Endothelial cell (in vitro differentiated cells): ENCODE data around the gene NAV3. TPM values are rescaled to one million over a fixed set of nuclear protein-coding genes. Genes with fewer than 3 reads are reported as not detected.

Experiments
- DNase-seq: peaks from one replicate; pipeline ENCODE4 v3.0.0; 2021; ENCODE audit warnings: low spot score
- H3K27ac Mint-ChIP-seq: one replicate; pipeline ENCODE4 v1.8.0; 2021; ENCODE audit warnings: mixed read lengths, inconsistent platforms; ENCODE audit not compliant: unreplicated experiment
- H3K27me3 Mint-ChIP-seq: one replicate; pipeline ENCODE4 v1.8.0; 2021; ENCODE audit warnings: mild to moderate bottlenecking, moderate library complexity, mixed read lengths, inconsistent platforms; ENCODE audit not compliant: unreplicated experiment
- H3K36me3 Mint-ChIP-seq: one replicate; pipeline ENCODE4 v1.8.0; 2021; ENCODE audit warnings: mild to moderate bottlenecking, low read depth, mixed read lengths, inconsistent platforms; ENCODE audit not compliant: unreplicated experiment
- H3K4me1 Mint-ChIP-seq: one replicate; pipeline ENCODE4 v1.8.0; 2021; ENCODE audit warnings: mild to moderate bottlenecking, mixed read lengths, inconsistent platforms; ENCODE audit not compliant: unreplicated experiment
- H3K4me3 Mint-ChIP-seq: one replicate; pipeline ENCODE4 v1.8.0; 2021; ENCODE audit warnings: mild to moderate bottlenecking, mixed read lengths, inconsistent platforms; ENCODE audit not compliant: unreplicated experiment
- H3K9me3 Mint-ChIP-seq: one replicate; pipeline ENCODE4 v1.8.0; 2021; ENCODE audit warnings: mixed read lengths, inconsistent platforms; ENCODE audit not compliant: unreplicated experiment
- CTCF ChIP-seq: fragments of 200-600 bp; sonication (generic); IDR thresholded peaks from one replicate; pipeline ENCODE4 v1.5.0; 2021; ENCODE audit warnings: antibody characterized with exemption; ENCODE audit not compliant: unreplicated experiment
- total RNA-seq: library from RNA; stranded (reverse); fragmentation: NEBNext Ultra II Directional; extraction: Animal tissue kit (Norgen Biotek cat#: 25700); gene quantifications from one replicate; pipeline ENCODE4 v1.2.1, GENCODE V29; 2021; ENCODE audit not compliant: unreplicated experiment

NAV3 gene
- total RNA-seq, 1 donor from 2014 or later: 20.3 TPM

- H3K36me3 Mint-ChIP-seq: no peaks in the 10 kb centered on the region
- H3K4me1 Mint-ChIP-seq: peaks cover 3% of the 10 kb centered on the region
- no peak for DNase-seq
- no peak overlapping the region for H3K4me3 Mint-ChIP-seq
- no peaks in the 10 kb centered on the region for H3K9me3 Mint-ChIP-seq
- H3K27ac Mint-ChIP-seq: no peak overlapping the region
- no peak for TF ChIP-seq CTCF
- no peaks in the 10 kb centered on the region for H3K27me3 Mint-ChIP-seq
These were observed 22.2 kb upstream of the NAV3 start for GRCh38 chr12:77808534-77808933.

GRCh38 chr12:77813558-77813957, 17.1 kb upstream of the NAV3 start:
- no peak for TF ChIP-seq CTCF
- H3K9me3 Mint-ChIP-seq: no peaks in the 10 kb centered on the region
- peaks cover 35% of the 10 kb centered on the region for H3K4me1 Mint-ChIP-seq
- no peak overlapping the region for H3K4me3 Mint-ChIP-seq
- no peaks in the 10 kb centered on the region for H3K27me3 Mint-ChIP-seq
- no peaks in the 10 kb centered on the region for H3K36me3 Mint-ChIP-seq
- no peak for DNase-seq
- H3K27ac Mint-ChIP-seq: no peak overlapping the region

- Mint-ChIP-seq H3K27ac (no peak overlapping the region), H3K27me3 (no peaks in the 10 kb centered on the region), H3K4me1 (peaks cover 35% of the 10 kb centered on the region), H3K4me3 (no peak overlapping the region), H3K36me3 (no peaks in the 10 kb centered on the region), H3K9me3 (no peaks in the 10 kb centered on the region)
- no peak for TF ChIP-seq CTCF
- DNase-seq: no peak
These were observed 16.3 kb upstream of the NAV3 start for GRCh38 chr12:77814386-77814785.

DNA sequence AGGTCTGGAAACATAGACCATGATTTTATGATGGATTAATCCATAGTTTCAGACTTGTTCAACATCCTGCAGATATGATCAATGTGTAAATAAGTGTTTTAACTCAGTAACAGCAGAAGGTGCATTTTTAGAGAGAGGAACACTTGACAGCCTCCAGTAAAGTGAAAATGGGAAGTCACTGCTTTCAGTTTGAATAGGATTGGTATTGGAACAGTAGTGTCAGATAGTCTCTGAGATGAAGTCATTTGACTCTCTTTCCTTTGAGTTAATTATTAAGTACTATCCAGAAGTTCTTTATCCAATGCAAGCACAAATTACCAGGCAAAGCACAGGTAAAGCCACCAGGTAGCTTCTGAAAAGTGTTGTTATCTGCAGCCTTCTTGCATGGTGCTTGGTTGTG, 14.5 kb upstream of the NAV3 start:
- TF ChIP-seq CTCF: no peak
- H3K9me3 Mint-ChIP-seq: no peaks in the 10 kb centered on the region
- H3K27me3 Mint-ChIP-seq: no peaks in the 10 kb centered on the region
- H3K36me3 Mint-ChIP-seq: no peaks in the 10 kb centered on the region
- no peak for DNase-seq
- H3K4me1 Mint-ChIP-seq: peaks cover 35% of the 10 kb centered on the region
- no peak overlapping the region for H3K4me3 Mint-ChIP-seq
- H3K27ac Mint-ChIP-seq: no peak overlapping the region

DNA sequence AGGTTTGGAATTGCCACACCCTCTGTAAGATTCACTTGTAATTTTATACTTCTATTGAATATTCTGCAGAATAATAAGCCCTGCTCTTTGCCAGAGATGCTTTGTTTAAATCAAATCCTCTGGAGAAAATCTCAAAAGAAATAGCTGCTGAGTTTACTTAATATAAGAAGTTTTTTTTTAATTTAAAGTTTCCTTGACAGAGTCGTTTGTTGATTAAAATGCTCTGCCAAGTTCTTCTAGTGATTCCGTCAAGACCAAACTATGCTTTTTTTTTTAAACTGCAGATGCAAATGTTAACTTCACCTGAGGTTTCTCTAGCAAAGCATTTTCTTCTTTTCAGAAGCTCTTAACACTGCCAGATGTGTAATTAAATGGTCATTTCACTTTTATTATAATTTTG, 13.4 kb upstream of the NAV3 start:
- Mint-ChIP-seq H3K9me3 (no peaks in the 10 kb centered on the region), H3K4me3 (no peak overlapping the region)

More for the DNA sequence above, 13.4 kb upstream of the NAV3 start:
- H3K4me1 Mint-ChIP-seq: peaks cover 35% of the 10 kb centered on the region
- H3K27ac Mint-ChIP-seq: no peak overlapping the region
- H3K27me3 Mint-ChIP-seq: no peaks in the 10 kb centered on the region
- TF ChIP-seq CTCF: no peak
- no peaks in the 10 kb centered on the region for H3K36me3 Mint-ChIP-seq
- DNase-seq: no peak
